Neural cell (in vitro differentiated cells): ENCODE data around the gene JAZF1.

Source experiments
- EZH2 ChIP-seq: fragments of 200-600, 300-800 bp; shearing (Covaris generic), sonication (generic); IDR thresholded peaks from 2 replicates; pipeline ENCODE4 v1.6.1; 2014; ENCODE audit warnings: antibody characterized with exemption, low read length, borderline replicate concordance, mild to moderate bottlenecking; ENCODE audit not compliant: insufficient read depth, poor library complexity, severe bottlenecking
- POLR2AphosphoS5 ChIP-seq: IDR thresholded peaks from 2 replicates; pipeline ENCODE4 v1.6.1; 2012
- SMC3 ChIP-seq: fragments of 450-650 bp; conservative IDR thresholded peaks from 2 replicates; pipeline ENCODE4 v1.6.1; 2014; ENCODE audit warnings: antibody characterized with exemption, mild to moderate bottlenecking, moderate library complexity; ENCODE audit not compliant: poor library complexity
- TAF1 ChIP-seq: IDR thresholded peaks from 2 replicates; pipeline ENCODE4 v1.6.1; 2012; ENCODE audit warnings: low read depth
- TF ChIP-seq, protein P1 (sequence below): fragments of 450-650 bp; IDR thresholded peaks from 2 replicates; pipeline ENCODE4 v1.5.1; 2014; ENCODE audit warnings: antibody characterized with exemption, mild to moderate bottlenecking, moderate library complexity; ENCODE audit not compliant: poor library complexity, severe bottlenecking

DNA sequence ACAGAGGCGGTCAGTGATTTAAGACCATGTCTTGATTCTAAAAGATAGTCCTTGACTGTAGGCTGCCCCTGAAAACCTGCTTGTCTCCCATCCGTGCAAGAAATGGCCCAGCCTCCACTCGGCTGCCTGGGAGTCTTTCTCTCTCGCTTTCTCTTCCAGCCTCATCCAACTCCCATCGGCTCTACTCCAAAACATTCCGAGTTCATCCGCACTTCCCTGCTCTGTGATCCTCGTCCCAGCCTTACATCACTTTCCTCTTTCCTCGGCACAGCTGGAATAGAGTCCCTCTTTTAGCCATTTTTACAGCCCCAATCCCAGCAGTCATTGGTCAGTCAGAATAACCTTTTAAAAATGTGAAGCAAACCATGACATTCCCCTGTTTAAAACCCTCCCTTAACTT, 305.5 kb downstream of the JAZF1 start:
- TF ChIP-seq, protein P1, sequence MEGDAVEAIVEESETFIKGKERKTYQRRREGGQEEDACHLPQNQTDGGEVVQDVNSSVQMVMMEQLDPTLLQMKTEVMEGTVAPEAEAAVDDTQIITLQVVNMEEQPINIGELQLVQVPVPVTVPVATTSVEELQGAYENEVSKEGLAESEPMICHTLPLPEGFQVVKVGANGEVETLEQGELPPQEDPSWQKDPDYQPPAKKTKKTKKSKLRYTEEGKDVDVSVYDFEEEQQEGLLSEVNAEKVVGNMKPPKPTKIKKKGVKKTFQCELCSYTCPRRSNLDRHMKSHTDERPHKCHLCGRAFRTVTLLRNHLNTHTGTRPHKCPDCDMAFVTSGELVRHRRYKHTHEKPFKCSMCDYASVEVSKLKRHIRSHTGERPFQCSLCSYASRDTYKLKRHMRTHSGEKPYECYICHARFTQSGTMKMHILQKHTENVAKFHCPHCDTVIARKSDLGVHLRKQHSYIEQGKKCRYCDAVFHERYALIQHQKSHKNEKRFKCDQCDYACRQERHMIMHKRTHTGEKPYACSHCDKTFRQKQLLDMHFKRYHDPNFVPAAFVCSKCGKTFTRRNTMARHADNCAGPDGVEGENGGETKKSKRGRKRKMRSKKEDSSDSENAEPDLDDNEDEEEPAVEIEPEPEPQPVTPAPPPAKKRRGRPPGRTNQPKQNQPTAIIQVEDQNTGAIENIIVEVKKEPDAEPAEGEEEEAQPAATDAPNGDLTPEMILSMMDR = no peak
- TF ChIP-seq TAF1 (no peak), EZH2 (no peak), POLR2AphosphoS5 (no peak), SMC3 (no peak)
